HepG2 (cell line): Measurements from ENCODE around the gene POU3F1. TPM values are rescaled to one million over a fixed set of nuclear protein-coding genes. Genes with fewer than 3 reads are reported as not detected.

ENCODE experiments used
- ATAC-seq: fragments of 200-7000 bp; cut with Tn5 transposase; 3 replicates; pipeline ENCODE4 v1.9.1; 2020; ENCODE audit warnings: mild to moderate bottlenecking, moderate library complexity
- BruUV-seq: library from RNA; stranded (reverse); fragments of 400-500 nt; replicated peaks from 2 replicates; lab custom pipeline; 2021; lab: Mats Ljungman, UMichigan
- CTCF ChIA-PET: fragments of 300-600 bp; formaldehyde crosslinking; extraction: SDS; loops from one replicate; lab custom pipeline; 2021; ENCODE audit warnings: low total read pairs, inconsistent platforms, low intra/inter-chr PET ratio; lab: Yijun Ruan, JAX
- POLR2A ChIA-PET: fragments of 350-600 bp; sonication (Branson Sonifier 250); formaldehyde crosslinking; loops from one replicate; lab custom pipeline; 2020; ENCODE audit warnings: antibody characterized with exemption, inconsistent platforms; lab: Yijun Ruan, JAX
- DNase-seq: peaks from one replicate; pipeline ENCODE4 v3.0.0-alpha.2; 2015; ENCODE audit warnings: low spot score
- FAIRE-seq: peaks from 3 replicates; lab custom pipeline; 2011; peaks lifted over from hg19 to GRCh38; lab: Jason Lieb, UNC
- H2AFZ ChIP-seq: one replicate; pipeline ENCODE4 v1.6.1; 2011; ENCODE audit warnings: low read length, inconsistent platforms
- H3K27ac ChIP-seq: fragments of 300-600 bp; 3 replicates; pipeline ENCODE4 v1.8.0; 2011; ENCODE audit warnings: mixed run types, mild to moderate bottlenecking, mixed read lengths, low read length, inconsistent platforms; ENCODE audit not compliant: insufficient read depth; ENCODE audit errors: extremely low read length
- H3K27me3 ChIP-seq, 2 experiments: fragments of 200-600 bp in 1 of 2; 2 replicates in 1 of 2; 3 replicates in 1 of 2; pipeline versions ENCODE4 v1.6.0 to v1.8.0; 2011; ENCODE audit warnings: low read length in 2 of 2, mild to moderate bottlenecking in 2 of 2, moderate library complexity in 2 of 2, inconsistent platforms in 1 of 2; ENCODE audit not compliant: insufficient read depth in 2 of 2, control insufficient read depth in 1 of 2
- H3K36me3 ChIP-seq, 2 experiments: fragments of 200-600 bp in 1 of 2; replicated peaks in 1 of 2; 2 replicates in 1 of 2; 3 replicates in 1 of 2; pipeline versions ENCODE4 v1.5.1 to v1.8.0; 2011; ENCODE audit warnings: low read length in 2 of 2, inconsistent platforms in 1 of 2; ENCODE audit not compliant: insufficient read depth in 2 of 2, control insufficient read depth in 1 of 2
- H3K4me1 ChIP-seq: 2 replicates; pipeline ENCODE4 v1.5.1; 2012; ENCODE audit warnings: low read length, inconsistent platforms; ENCODE audit not compliant: insufficient read depth
- H3K4me2 ChIP-seq: 2 replicates; pipeline ENCODE4 v1.6.0; 2011; ENCODE audit warnings: low read depth, low read length, inconsistent platforms
- H3K4me3 ChIP-seq, 3 experiments: fragments of 200-600 bp in 1 of 3; sonication (generic), shearing (Covaris generic) in 1 of 3; replicated peaks in 1 of 3; 2 replicates each; pipeline ENCODE4 v1.5.1; 2011 to 2016; ENCODE audit warnings: low read length in 3 of 3, inconsistent platforms in 2 of 3, low read depth in 2 of 3, mild to moderate bottlenecking in 2 of 3, control low read depth in 1 of 3, mixed read lengths in 1 of 3; ENCODE audit not compliant: insufficient read depth in 1 of 3
- H3K79me2 ChIP-seq: one replicate; pipeline ENCODE4 v1.6.1; 2011; ENCODE audit warnings: low read length, inconsistent platforms; ENCODE audit not compliant: insufficient read depth
- H3K9ac ChIP-seq: 2 replicates; pipeline ENCODE4 v1.6.0; 2011; ENCODE audit warnings: mild to moderate bottlenecking, low read depth, low read length, inconsistent platforms; ENCODE audit not compliant: insufficient read depth
- H3K9me3 ChIP-seq: 2 replicates; pipeline ENCODE4 v1.5.1; 2012; ENCODE audit warnings: mild to moderate bottlenecking, low read length
- H4K20me1 ChIP-seq: 2 replicates; pipeline ENCODE4 v1.6.0; 2011; ENCODE audit warnings: inconsistent platforms, mild to moderate bottlenecking, low read length, moderate library complexity; ENCODE audit not compliant: insufficient read depth
- GFI1 ChIP-seq: sonication (generic); formaldehyde crosslinking; IDR thresholded peaks from 2 replicates; pipeline ENCODE4 v1.5.0; 2020; ENCODE audit warnings: missing genetic modification reagents, mild to moderate bottlenecking, borderline replicate concordance
- KMT2A ChIP-seq: sonication (generic); formaldehyde crosslinking; IDR thresholded peaks from 2 replicates; pipeline ENCODE4 v1.4.0; 2020; ENCODE audit warnings: missing genetic modification reagents
- SNRNP70 ChIP-seq: fragments of 200-400 bp; formaldehyde crosslinking; IDR thresholded peaks from 2 replicates; pipeline ENCODE4 v1.6.1; 2017; ENCODE audit warnings: mild to moderate bottlenecking, low read depth, low read length, moderate library complexity
- TGIF2 ChIP-seq: IDR thresholded peaks from 2 replicates; pipeline ENCODE4 v1.6.1; 2016; ENCODE audit warnings: control low read depth, missing compliant biosample characterization
- ZNF225 ChIP-seq: sonication (generic); formaldehyde crosslinking; IDR thresholded peaks from 2 replicates; pipeline ENCODE4 v1.4.0; 2020; ENCODE audit warnings: mild to moderate bottlenecking, missing genetic modification reagents
- ZNF354B ChIP-seq: sonication (generic); formaldehyde crosslinking; IDR thresholded peaks from 2 replicates; pipeline ENCODE4 v1.8.0; 2022; ENCODE audit warnings: mild to moderate bottlenecking, missing genetic modification reagents
- ZNF609 ChIP-seq: sonication (generic); formaldehyde crosslinking; IDR thresholded peaks from 2 replicates; pipeline ENCODE4 v1.4.0; 2020; ENCODE audit warnings: mild to moderate bottlenecking, missing genetic modification reagents, borderline replicate concordance
- WGBS: methylation state at CpG from one replicate; pipeline ENCODE4 v1.1.6; 2017; ENCODE audit warnings: low lambda C conversion rate; 5-methylcytosine and 5-hydroxymethylcytosine counted together
- in situ Hi-C: cut with HindIII; loops from 2 replicates; pipeline ENCODE4 v1.10.0; 2017; ENCODE audit warnings: low pct_unique_long_range_greater_than_20kb; ENCODE audit not compliant: extremely low pct_ligation_motif_present
- intact Hi-C: fragments of 100-400 bp; cut with micrococcal nuclease; formaldehyde crosslinking; loops from one replicate; pipeline ENCODE4 v1.10.0; 2022; ENCODE audit not compliant: unreplicated experiment
- polyA plus RNA-seq, 8 experiments: library from polyadenylated mRNA; depleted of rRNA in 3 of 8; stranded (reverse) in 7 of 8; unstranded in 1 of 8; fragments of >200 nt; fragmentation: Illumina TruSeq in 4 of 8; extraction: Trizol in 4 of 8; gene quantifications; 2 replicates each; pipeline versions ENCODE4 v1.2.1 to v1.2.3, GENCODE V29; 2011 to 2016; ENCODE audit warnings: low read depth in 4 of 8, missing spikeins in 1 of 8, mixed read lengths in 1 of 8; ENCODE audit not compliant: insufficient read depth in 1 of 8
- total RNA-seq, 5 experiments: library from RNA; depleted of rRNA; stranded (reverse); fragments of >200 nt; fragmentation: Illumina TruSeq; extraction: Trizol; gene quantifications; 2 replicates each; pipeline ENCODE4 v1.2.3, GENCODE V29; 2016; ENCODE audit warnings: low read depth in 1 of 5
- TF ChIP-seq, protein P1 (sequence below): sonication (generic); formaldehyde crosslinking; IDR thresholded peaks from 2 replicates; pipeline ENCODE4 v1.5.1; 2020; ENCODE audit warnings: mild to moderate bottlenecking, missing genetic modification reagents

Gene POU3F1
- total and polyA plus RNA-seq, 2 of the 13 experiments (the other 11 are each of a cell fraction or from before 2014, with no cell fraction given) = not detected

DNA sequence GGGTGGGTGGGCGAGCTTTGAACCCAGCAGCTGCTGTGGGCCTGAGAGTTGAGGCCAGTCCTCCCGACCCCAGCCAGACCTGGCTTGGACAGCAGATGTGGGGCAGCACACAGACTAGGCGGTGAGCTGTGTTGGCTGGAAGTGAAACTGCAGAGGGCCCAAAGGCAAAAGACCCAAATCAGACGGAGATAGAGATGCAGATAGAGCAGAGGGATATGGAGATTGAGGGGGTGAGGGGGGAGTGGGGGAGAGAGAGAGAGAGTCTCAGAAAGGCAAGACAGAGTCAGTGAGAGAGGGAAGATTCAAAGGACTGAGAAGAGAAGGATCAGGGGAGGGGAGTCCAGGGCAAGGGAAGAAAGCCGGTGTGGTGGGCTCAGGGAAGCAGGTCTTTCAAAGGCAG is 17.0 kb upstream of the POU3F1 start:
- H3K36me3 ChIP-seq = no peaks in the 10 kb centered on the region
- intact Hi-C loops = no loop called here
- no peak overlapping the region for H3K27ac ChIP-seq
- H3K79me2 ChIP-seq = no peaks in the 10 kb centered on the region
- no TSS peak for BruUV-seq
- no peak for ATAC-seq
- no peak overlapping the region for H2AFZ ChIP-seq
- ChIA-PET CTCF (no interaction called here), POLR2A (no interaction called here)
- no peaks in the 10 kb centered on the region for H3K9me3 ChIP-seq
- no peaks in the 10 kb centered on the region for H3K4me1 ChIP-seq
- no peaks in the 10 kb centered on the region for H4K20me1 ChIP-seq
- no peak overlapping the region for H3K4me2 ChIP-seq
- DNase-seq = no peak
- WGBS = 37% methylated on average over 5 of the region's 5 CpGs
- H3K9ac ChIP-seq = no peak overlapping the region
- no peak overlapping the region for H3K4me3 ChIP-seq
- FAIRE-seq = no peak
- in situ Hi-C loops = no loop called here
- H3K27me3 ChIP-seq = no peaks in the 10 kb centered on the region; a peak in 2 of 5 replicates
- no peak for TF ChIP-seq ZNF354B (CRISPR knock-in tag)
- TF ChIP-seq, protein P1, sequence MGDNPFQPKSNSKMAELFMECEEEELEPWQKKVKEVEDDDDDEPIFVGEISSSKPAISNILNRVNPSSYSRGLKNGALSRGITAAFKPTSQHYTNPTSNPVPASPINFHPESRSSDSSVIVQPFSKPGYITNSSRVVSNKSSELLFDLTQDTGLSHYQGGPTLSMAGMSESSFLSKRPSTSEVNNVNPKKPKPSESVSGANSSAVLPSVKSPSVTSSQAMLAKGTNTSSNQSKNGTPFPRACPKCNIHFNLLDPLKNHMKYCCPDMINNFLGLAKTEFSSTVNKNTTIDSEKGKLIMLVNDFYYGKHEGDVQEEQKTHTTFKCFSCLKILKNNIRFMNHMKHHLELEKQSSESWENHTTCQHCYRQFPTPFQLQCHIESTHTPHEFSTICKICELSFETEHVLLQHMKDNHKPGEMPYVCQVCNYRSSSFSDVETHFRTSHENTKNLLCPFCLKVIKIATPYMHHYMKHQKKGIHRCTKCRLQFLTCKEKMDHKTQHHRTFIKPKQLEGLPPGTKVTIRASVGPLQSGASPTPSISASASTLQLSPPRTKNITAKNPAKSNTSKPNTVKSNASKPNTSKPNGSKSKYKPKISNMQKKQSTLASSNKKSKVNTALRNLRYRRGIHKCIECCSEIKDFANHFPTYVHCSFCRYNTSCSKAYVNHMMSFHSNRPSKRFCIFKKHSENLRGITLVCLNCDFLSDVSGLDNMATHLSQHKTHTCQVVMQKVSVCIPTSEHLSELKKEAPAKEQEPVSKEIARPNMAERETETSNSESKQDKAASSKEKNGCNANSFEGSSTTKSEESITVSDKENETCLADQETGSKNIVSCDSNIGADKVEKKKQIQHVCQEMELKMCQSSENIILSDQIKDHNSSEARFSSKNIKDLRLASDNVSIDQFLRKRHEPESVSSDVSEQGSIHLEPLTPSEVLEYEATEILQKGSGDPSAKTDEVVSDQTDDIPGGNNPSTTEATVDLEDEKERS = no peak
- no peak for TF ChIP-seq TGIF2 (CRISPR knock-in tag)
- no peak for TF ChIP-seq ZNF609
- no peak for TF ChIP-seq GFI1 (CRISPR knock-in tag)
- TF ChIP-seq KMT2A (CRISPR knock-in tag) = no peak
- no peak for TF ChIP-seq ZNF225 (CRISPR knock-in tag)
- TF ChIP-seq SNRNP70 = no peak
